Choroid plexus epithelial cell (primary cell): ENCODE results near the gene ALDOC.

Experiments used
- DNase-seq: peaks from one replicate; pipeline ENCODE4 v3.0.0-alpha.2; 2010; ENCODE audit warnings: low read depth
- H3K4me3 ChIP-seq: 2 replicates; pipeline ENCODE4 v1.5.1; 2011; ENCODE audit warnings: low read depth, mild to moderate bottlenecking, control low read depth, low read length, moderate library complexity
- TF ChIP-seq, protein P1 (sequence below): conservative IDR thresholded peaks from 2 replicates; pipeline ENCODE4 v1.5.1; 2011; ENCODE audit warnings: low read depth, mild to moderate bottlenecking, control low read depth, inconsistent platforms, low read length, moderate library complexity

ALDOC gene

DNA sequence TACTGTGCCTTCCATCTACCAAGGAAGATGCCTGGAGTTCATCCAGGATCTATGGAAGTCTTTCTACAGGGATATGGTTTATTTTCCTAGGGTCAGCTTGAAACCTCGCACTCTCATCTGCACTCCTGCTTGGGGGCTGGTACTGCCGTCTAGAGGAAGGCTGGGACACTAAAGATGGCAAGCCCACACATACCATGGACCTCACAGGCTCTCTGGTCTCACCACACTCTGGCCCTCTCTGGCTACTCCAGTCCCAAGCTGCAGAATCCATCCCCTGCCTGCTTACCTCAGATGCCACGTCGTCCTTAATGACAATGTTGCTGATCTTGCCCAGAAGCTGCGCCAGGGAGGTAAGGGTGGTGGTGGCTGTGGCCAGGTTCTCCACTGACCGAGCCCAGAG, 22.1 kb downstream of the ALDOC start:
- TF ChIP-seq, protein P1, sequence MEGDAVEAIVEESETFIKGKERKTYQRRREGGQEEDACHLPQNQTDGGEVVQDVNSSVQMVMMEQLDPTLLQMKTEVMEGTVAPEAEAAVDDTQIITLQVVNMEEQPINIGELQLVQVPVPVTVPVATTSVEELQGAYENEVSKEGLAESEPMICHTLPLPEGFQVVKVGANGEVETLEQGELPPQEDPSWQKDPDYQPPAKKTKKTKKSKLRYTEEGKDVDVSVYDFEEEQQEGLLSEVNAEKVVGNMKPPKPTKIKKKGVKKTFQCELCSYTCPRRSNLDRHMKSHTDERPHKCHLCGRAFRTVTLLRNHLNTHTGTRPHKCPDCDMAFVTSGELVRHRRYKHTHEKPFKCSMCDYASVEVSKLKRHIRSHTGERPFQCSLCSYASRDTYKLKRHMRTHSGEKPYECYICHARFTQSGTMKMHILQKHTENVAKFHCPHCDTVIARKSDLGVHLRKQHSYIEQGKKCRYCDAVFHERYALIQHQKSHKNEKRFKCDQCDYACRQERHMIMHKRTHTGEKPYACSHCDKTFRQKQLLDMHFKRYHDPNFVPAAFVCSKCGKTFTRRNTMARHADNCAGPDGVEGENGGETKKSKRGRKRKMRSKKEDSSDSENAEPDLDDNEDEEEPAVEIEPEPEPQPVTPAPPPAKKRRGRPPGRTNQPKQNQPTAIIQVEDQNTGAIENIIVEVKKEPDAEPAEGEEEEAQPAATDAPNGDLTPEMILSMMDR, result no peak
- H3K4me3 ChIP-seq, result no peak overlapping the region
- no peak for DNase-seq

DNA sequence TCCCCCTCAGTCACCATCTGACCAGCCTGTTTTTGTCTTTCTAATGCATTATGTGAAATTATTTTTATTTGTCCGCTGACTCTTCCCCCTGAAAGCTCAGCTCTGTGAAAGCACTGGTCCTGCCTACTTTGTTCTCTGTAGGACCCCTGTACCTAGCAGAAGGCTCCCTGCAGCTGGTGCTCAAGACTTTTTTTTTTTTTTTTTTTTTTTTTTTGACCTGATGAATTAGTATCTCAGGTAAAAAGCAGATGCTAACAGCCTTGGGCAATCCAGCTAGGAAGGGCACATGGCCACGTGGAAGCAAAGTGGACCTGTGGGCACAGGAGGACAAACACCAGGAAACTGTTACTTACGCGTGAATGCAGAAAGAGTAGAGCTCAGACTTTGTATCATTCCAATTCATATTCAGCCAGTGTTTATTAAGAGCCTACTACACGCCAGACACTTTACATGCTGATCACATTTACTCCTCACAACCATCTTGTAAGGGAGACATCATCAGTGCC, 23.6 kb downstream of the ALDOC start:
- TF ChIP-seq, protein P1, result no peak
- H3K4me3 ChIP-seq, result peak overlapping the region; percentile 80
- no peak for DNase-seq

DNA sequence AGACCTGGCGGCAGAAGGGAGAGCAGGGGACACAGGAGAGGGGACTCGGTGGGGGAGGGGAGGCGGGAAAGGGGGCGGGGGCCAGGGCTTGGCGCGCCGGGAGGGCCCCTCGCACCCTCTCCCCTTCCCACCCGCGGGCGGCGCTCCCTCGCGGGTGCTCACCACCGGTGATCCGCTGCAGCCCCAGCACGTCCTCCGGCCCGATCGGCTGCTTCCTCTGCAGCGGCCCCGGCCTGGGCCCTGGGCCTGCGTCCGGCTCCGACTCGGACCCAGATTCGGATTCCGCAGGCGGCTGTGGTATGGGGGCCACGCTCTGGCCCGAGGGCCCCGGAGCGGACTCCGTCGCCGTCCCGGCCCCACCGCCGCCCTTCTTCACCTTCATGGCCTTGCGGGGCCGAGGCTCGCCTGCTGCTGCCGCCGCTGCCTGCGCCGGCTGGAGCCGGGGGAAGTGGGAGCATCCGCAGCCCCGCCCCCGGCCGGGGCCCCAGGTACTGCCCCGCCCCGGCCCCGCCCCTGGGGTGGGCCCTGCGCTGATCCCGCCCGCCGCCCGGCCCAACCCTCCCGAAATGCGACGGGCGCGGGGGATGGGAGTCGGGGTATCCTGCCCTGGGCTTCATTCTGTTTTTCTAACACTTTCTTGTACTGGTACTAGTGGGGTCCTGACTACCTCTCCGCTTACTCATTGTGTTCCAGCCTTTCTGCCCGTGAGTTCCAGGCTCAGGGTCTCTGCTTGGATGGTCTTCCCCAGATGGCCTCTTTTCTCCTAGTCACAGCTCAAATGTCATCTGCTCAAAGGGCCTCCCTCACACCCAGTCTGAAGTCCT, 24.3 kb downstream of the ALDOC start, which contains the start of gene UNC119:
TSS of gene UNC119 (minus strand) at position 449 of the 824 bp plus-strand sequence. CDS start at position 382, 67 bp downstream.
- DNase-seq, result peak; percentile 68
- TF ChIP-seq, protein P1, result no peak
- peak within 1 kb of the TSS; percentile 80 for H3K4me3 ChIP-seq

DNA sequence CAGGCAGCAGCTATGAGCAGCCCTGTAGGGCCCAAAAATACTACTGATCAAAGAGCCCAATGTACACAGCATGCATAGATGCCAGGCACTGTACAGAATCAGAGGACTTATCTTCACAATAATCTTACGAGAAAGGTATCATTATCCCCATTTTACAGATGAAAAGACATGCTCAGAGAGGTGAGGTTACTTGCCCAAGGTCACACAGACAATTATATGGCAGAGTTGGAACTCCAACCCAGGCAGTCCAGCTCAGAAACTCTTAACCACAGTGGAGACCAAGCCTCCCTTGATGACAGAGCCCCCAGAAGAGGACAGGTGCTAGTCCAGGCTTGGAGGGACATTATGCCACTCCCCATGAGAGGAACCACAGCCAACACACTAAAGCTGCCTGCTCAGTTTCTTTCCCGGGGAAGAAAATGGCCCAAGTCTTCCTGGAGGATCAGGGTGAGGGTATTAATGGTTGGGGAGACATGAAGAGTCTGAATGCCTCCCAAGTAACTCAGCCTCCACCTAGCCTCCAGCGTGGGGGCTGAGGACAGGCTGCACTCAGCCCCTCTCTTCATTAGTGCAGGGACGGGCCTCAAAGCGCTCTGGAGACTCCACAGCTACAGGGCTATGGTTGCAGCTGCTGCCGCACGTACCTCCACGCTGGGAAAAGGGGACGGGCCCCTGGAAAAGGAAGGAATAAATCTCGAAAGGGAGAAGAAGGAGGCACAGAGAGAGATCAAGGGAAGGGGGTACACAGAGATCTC, 25.1 kb downstream of the ALDOC start:
- TF ChIP-seq, protein P1, result no peak
- H3K4me3 ChIP-seq, result peak overlapping the region; percentile 80
- DNase-seq, result peak; percentile 25

DNA sequence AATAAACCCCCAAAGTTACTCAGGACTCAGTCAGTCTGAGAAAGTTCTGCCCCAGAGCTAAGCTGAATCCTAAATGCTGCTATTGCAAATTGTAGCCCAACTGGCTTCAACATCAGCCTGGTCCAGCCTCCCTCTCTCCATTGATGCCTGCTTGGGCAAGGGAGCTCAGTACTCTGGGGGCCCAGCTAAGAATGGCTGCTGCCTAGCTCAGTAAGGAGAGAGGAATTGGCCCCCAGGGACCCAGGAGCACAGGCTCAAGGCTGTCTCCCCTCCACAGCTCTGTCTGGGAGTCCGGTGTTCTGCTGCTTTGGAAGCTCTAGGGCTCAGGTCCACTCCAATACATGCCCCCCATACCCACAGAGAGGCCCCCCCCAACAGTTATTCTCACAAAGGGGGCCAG, 25.8 kb downstream of the ALDOC start:
- DNase-seq, result no peak
- H3K4me3 ChIP-seq, result no peak overlapping the region
- TF ChIP-seq, protein P1, result no peak

DNA sequence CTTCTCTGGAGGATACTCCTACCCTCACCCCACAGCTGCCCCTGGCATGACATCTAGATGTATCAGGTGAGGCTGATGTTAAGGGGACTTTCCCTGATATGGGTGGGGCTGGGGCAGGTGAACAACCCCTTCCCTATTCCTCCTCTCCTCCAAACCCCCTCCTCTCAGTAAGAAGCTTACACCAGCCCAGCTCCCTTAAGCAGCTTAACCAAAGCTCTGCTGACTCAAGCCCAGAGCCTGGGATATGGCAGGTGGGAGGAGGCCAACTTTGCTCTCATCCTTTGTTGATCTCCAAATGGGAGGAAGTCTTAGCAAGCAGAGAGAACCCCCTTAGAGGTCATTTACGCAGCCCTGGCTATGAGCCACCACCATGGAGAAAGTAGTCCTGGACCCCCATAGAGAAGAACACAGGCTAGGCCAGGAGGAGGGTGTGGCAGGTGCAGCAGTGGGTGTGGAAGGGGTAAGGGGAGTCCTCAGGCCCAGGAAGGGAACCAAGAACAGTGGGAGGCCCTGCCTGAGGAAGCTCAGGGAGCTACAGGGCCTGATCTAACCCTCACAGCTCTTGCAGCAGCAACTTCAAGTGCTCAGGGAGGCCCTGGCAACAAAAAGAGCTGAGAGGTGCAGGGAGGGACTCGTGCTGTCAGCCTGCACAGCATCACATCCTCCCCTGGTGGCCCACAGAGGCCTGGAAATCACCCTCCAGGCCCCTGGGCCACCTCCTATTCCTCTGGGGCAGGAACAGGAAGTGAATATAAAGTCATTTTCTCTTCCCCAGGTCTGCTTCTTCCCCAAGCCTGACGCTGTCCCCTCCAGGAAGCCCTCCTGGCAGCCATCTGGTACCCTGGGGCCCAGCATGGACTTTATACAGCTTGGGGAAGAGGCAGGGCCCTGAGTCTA, 27.2 kb downstream of the ALDOC start:
- DNase-seq, result no peak
- TF ChIP-seq, protein P1, result no peak
- no peak overlapping the region for H3K4me3 ChIP-seq
